OCI-M1 (cell line): ENCODE results near the gene PARD3B.
A peak's percentile ranks its signal among the peaks of the same experiment; 100 is the strongest.
"Not testable (repeated sequence)": the region's sequence is repeated elsewhere in the genome, so short reads cannot be mapped to it uniquely, and the experiment has no call there.

ENCODE experiments used
- DNase-seq: peaks from one replicate; lab custom pipeline; 2025; lab: John Stamatoyannopoulos, UW

Gene PARD3B

DNA sequence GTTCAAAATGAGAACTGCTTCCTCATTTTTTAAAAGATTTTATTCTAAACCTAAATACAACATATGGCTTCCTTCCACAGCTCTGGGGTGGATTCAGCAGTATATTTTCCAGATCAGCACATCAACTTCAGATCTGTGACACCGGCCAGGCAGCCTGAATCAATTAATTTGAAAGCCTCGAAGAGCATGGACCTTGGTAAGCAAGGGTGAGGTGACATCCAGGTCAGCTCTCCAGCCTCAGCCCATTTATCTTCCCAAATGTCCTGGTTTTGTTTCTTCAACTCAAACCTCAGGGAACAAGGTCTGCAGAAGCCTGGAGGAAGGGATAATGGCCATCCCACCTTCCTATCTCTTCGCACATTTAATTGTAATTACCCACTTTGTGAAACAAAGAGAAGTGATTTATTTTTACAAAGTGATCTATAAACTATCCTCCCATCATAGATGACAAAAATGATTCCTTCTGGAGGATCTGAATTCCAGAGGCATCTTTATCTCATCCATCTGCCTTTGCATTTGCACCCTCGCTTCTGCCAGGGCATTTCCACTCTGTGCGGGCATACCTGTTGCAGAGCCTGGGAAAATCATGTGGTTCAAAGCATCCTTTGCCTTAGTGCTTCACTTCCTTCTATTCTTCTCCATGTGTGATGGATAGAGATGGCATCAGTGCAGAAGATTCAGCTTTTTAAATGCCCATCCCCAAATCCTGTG lies 648.0 kb downstream of the PARD3B start:
- DNase-seq: no peak

GRCh38 chr2:205193836-205194228 lies 648.6 kb downstream of the PARD3B start:
- DNase-seq: peak; percentile 2

GRCh38 chr2:205197468-205198139 lies 652.3 kb downstream of the PARD3B start:
- no peak for DNase-seq

DNA sequence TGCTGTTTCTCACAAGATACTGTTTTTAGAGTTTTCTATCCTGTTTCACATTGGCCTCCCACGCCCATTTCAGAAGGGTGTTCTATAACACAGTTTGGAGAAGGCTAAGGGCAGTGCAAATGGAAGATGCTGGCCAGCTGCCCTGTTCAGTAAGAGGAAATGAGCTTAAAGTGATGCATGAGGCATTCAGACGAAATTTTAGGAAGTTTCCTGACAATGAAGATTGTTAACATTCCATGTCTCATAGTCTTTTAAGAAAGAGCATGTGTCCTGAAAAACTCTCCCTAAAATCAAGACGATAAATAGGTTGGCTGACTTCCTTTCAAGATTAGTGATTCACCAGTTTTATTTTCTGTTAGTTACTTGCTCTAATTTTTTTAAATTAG lies 652.9 kb downstream of the PARD3B start:
- peak; percentile 46 for DNase-seq

GRCh38 chr2:205199165-205199850 lies 654.0 kb downstream of the PARD3B start:
- DNase-seq: peak; percentile 80

DNA sequence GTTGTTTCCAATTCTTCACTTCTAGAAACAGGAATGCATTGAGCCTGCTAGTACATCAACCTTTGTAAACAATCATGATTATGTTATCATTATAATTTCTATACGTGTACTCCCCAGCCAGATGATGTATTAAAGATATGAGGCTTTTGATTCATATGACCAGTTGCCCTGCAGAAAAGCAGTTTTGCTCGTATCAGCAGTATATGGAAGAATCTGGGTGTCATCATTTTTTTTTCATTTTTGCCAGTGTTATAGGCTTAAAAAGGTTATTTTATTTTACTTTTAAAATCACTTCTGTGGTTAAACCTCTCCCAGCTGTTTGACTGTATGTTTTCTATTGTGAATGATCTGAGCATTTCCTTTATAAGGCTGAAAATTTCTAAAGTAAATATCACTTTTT lies 665.2 kb downstream of the PARD3B start:
- no peak for DNase-seq

DNA sequence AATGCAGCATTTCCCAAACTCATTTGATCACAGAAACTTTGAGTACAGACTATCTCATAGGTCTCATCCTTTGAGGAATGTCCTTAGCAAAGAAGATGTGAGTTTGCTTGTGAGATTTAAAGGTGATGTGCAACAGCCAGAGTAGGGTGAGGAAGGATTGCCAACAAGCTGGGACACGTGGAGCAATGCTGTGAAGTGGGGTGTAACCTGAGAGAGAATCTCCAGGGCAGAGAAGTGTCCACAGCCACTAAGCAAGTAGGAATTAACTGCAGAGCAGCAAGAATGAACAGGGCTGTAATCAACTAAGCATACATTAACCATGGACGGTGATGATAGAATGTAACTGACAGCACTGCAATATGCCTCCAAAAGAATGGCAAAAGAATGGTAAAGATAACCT lies 667.1 kb downstream of the PARD3B start:
- DNase-seq: no peak

- DNase-seq: peak; percentile 28
Observed at GRCh38 chr2:205216092-205216491, 670.8 kb downstream of the PARD3B start.

- no peak for DNase-seq
Observed at GRCh38 chr2:205216580-205216979, 671.3 kb downstream of the PARD3B start.

- DNase-seq: no peak
Observed at GRCh38 chr2:205217004-205217403, 671.7 kb downstream of the PARD3B start.

DNA sequence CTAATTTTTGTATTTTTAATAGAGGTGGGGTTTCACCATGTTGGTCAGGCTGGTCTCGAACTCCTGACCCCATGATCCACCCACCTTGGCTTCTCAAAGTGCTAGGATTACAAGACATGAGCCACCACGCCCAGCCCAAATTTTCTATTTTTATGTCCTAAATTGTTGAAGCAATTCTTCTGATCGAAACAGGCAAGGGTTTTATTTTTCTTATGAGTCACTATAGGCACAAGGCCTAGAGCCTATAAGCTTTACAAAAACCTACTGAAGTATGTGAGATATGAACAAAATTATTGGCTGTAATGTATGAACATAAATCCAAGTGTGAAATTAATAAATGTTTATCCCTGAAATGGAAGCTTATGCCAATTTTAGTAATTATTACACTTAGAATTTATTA lies 672.8 kb downstream of the PARD3B start:
- no peak for DNase-seq

DNA sequence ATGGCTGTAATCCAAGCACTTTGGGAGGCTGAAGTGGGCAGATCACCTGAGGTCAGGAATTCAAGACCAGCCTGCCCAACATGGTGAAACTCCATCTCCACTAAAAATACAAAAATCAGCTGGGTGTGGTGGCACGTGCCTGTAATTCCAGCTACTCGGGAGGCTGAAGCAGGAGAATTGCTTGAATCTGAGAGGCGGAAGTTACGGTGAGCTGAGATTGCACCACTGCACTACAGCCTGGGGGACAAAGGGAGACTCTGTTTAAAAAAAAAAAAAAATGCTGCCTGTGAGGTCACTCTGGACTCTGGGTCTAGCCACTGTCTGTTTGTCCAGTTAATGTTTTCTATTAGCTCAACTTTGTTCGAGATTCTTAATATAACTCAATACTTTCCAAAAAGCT lies 673.5 kb downstream of the PARD3B start:
- DNase-seq: not testable (repeated sequence)

DNA sequence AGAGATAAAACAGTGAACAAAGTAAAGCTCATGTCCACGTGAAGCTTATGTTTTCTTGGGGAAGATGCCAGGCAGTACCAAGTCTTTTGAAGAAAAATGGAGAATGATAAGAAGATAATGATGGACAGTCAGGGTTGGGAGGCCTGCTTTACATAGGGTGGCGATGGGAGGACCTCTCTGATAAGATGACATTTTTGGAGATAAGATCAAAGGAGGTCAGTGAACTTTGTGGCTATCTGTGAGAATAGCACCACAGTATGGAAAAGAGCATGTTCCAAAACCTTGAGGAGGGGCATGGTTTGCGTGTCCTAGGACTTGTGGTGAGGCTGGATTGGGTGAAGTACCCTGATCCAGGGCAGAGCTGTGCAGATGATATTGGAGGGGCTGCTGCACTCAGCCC lies 675.3 kb downstream of the PARD3B start:
- no peak for DNase-seq

GRCh38 chr2:205232086-205232485 lies 686.8 kb downstream of the PARD3B start:
- no peak for DNase-seq

DNA sequence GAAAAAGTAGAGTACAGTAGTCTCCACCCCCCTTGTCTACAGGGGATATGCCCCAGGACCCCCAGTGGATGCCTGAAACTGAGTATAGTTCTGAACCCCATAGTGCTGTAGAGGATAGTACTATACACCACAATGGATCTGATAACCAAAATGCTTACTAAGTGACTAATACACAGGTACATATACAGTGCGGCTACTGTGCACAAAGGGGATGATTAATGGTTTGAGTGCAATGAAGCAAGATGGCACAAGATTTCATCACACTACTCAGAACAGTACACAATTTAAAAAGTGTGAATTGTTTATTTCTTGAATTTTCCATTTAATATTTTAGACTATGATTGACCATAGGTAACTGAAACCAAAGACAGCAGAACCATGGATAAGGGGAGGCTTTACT lies 690.2 kb downstream of the PARD3B start:
- DNase-seq: no peak

GRCh38 chr2:205237524-205237923 lies 692.2 kb downstream of the PARD3B start:
- no peak for DNase-seq

- no peak for DNase-seq
Observed at GRCh38 chr2:205245001-205245400, 699.7 kb downstream of the PARD3B start.

GRCh38 chr2:205245652-205246051 lies 700.4 kb downstream of the PARD3B start:
- no peak for DNase-seq

DNA sequence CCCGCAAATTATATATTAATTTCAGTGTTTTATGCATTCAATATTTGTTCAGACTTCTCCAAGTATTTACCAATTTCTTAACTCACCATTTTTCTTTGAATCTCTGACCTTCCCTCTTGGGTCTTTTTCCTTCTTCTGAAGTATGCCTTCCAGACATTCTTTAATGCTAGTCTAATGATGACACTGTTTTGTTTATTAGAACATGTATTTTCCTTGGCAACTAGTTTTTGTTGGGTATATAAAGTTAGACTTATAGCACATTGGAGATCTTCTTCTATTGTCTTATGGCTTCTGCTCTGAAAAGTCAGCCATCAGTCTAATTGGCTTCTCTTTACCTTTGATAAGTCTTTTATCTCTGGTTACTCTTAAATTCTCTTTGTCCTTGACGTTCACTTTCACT lies 713.8 kb downstream of the PARD3B start:
- DNase-seq: no peak

DNA sequence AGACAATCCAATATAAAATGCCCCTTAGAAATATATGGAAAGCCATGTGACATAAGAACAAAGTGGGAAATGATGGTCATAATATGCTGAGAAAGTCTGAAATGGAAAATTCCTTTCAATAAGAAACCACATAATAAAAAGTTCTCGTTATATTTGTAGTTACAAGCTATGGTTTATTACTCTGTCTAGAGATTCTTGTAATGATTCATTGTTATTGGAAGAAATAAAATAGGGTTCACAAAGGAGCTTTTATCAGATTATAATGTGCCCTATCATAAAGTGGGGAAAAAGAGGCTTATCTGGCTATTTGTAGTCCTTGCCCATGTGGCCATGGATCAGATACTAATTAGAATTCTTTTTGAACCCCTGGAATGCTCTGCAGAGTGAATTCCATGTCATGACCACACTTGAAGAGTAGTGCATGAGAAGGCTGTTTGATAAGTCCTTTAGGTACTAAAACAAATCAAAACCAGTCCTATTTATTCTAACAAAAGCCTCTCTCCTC lies 716.3 kb downstream of the PARD3B start:
- DNase-seq: no peak

- no peak for DNase-seq
Observed at GRCh38 chr2:205267323-205267722, 722.0 kb downstream of the PARD3B start.

DNA sequence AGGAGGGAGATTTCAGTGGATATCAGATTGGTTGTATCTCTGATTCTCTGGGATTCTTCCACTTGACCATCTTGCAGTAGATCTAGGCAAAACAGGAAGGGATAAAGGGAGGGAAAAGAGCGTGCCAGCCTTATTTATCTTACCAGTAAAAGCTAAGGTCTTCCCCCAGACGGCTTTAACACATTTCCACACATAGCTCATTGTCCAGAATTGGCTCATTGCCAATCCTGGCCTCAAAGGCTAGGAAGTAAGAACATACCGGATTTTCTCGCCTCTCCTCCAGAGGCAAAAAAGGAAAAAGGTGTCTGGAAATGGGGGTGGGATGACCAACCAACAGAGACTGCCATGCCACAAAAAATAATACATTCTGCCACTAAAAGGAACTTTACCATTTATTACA lies 725.4 kb downstream of the PARD3B start:
- no peak for DNase-seq

DNA sequence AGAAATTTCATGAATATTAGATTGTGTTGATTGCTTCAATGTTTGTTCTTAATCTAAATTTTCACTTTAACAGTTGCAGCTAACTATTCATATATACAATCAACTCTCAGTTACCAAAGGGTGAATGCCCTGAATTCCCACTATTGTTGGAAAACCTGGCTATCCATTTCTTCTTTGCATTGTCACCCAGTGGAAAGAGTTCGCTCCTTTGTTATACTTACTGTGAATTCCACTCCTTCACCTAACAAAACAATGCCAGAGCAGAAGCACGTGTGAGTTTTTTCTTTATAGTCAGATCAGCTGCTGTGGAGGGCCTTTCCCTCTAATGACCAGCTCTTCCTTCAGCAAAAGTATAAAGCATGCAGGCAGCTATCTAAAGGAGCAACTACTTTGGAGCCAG lies 727.9 kb downstream of the PARD3B start:
- no peak for DNase-seq
